ENCODE data around the gene BOLA3.
"Not testable (repeated sequence)": the region's sequence is repeated elsewhere in the genome, so short reads cannot be mapped to it uniquely, and the experiment has no call there.

Gene BOLA3

DNA sequence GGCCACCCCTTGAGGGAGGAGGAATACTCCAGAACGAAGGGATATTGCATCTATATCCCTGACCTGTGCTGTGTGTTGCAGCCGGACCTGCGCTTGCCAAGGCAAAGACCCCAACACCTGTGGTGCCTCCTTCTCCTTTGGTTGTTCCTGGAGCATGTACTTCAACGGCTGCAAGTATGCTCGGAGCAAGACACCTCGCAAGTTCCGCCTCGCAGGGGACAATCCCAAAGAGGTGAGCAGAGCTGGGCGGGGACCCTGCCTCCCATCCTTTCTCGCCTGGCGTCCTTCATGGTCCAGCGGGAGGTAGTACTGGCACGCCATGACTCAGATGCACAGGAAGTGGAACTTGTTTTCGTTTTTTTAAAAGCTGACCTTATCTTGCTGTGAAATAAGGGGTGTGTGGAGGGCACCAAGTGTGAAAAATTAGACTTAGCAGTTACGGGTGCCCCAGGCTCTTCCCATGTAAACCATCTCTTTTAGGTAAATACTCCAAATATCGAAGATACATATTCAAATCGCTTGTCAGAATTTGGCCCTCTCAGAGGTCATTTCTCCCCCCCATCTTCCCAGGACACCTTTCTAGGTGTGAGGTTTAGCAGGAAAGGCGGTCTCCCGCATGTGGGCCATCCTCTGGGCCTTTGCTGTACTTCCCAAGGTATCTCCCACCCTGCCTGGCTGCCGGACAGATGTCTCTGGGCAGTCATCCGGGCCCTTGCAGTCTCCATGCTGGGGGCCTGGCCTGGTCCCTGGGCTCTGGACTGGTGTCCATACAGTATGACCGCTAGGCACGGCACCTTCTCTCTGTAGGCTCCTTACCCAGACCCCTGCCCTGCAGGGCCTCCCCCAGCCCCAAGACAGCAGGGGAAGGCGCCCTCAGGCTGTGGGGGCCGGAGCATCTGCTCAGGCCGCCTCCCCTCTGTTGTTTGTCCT is 57.6 kb downstream of the BOLA3 start:
- DNase-seq (ENCODE audit: insufficient read length, low spot score): no peak
- FAIRE-seq: no peak
- TF ChIP-seq SPI1 (IDR thresholded peaks at IDR 0.05; ENCODE audit: low read depth, low read length) (no peak), POU2F2 (IDR thresholded peaks at IDR 0.05; ENCODE audit: low read depth, low read length) (no peak), POLR2A (IDR thresholded peaks at IDR 0.05; ENCODE audit: low read depth, low read length) (no peak), TAF1 (IDR thresholded peaks at IDR 0.05; ENCODE audit: low read depth, low read length) (no peak), PAX5 (IDR thresholded peaks at IDR 0.05; ENCODE audit: insufficient read depth, low read length, severe bottlenecking) (no peak), POLR2AphosphoS5 (IDR thresholded peaks at IDR 0.05; ENCODE audit: low read depth, low read length) (no peak)

DNA sequence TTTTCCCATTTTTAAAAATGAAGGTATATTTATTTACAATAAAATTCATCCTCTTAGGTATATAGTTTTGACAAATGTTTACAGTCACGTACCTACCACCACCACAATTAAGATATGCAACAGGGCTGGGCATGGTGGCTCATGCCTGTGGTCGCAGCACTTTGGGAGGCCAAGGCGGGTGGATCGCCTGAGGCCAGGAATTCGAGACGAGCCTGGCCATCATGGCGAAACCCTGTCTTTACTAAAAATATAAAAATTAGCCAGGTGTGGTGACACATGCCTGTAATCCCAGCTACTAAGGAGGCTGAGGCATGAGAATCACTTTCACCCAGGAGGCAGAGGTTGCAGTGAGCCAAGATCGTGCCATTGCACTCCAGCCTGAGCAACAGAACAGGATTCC is 59.0 kb downstream of the BOLA3 start:
- DNase-seq (ENCODE audit: insufficient read length, low spot score); FAIRE-seq: not testable (repeated sequence)

DNA sequence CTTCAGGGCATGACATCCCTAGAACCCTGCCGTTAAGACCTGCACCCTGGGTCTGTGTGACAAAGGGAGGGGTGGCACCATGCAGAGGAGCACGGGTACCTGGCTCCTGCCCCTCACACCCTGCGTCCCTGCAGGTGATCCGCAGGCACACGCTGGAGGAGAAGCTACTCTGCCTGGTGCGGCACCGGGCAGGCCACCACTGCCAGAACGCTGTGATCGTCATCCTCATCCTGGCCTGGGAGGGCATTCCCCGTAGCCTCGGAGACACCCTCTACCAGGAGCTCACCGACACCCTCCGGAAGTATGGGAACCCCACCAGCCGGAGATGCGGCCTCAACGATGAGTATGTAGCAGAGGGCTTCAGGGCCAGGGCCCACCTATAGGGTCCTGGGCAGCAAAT is 60.0 kb downstream of the BOLA3 start:
- DNase-seq (ENCODE audit: insufficient read length, low spot score): no peak
- no peak for FAIRE-seq

DNA sequence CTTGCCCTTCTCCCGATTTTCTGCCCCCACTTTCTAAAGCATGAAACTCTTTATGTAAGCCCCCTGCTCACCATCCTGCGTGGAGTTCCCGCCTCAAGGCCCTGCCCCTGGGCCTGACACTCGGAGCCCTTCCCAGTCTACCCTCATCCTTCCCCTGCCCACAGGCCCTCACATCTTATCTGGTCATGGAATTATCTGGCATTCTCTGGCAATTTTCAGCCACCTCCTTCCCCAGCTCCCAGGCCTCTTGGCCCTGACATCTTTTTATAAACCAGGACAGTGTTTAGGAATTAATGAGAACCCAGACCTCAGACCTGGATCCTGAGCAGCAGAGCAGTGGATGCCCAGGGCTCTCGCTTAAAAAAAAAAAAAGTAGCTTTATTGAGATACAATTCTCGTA is 61.7 kb downstream of the BOLA3 start:
- TF ChIP-seq SPI1 (IDR thresholded peaks at IDR 0.05; ENCODE audit: low read depth, low read length) (no peak), POLR2AphosphoS5 (IDR thresholded peaks at IDR 0.05; ENCODE audit: low read depth, low read length) (no peak), POU2F2 (IDR thresholded peaks at IDR 0.05; ENCODE audit: low read depth, low read length) (no peak), TAF1 (IDR thresholded peaks at IDR 0.05; ENCODE audit: low read depth, low read length) (no peak), PAX5 (IDR thresholded peaks at IDR 0.05; ENCODE audit: insufficient read depth, low read length, severe bottlenecking) (no peak), POLR2A (IDR thresholded peaks at IDR 0.05; ENCODE audit: low read depth, low read length) (no peak)
- FAIRE-seq: no peak

More for the DNA sequence above, 60.0 kb downstream of the BOLA3 start:
- no peak for TF ChIP-seq POLR2A (IDR thresholded peaks at IDR 0.05; ENCODE audit: low read depth, low read length)
- TF ChIP-seq SPI1 (IDR thresholded peaks at IDR 0.05; ENCODE audit: low read depth, low read length): no peak
- TF ChIP-seq POU2F2 (IDR thresholded peaks at IDR 0.05; ENCODE audit: low read depth, low read length): no peak
- TF ChIP-seq PAX5 (IDR thresholded peaks at IDR 0.05; ENCODE audit: insufficient read depth, low read length, severe bottlenecking): no peak
- no peak for TF ChIP-seq TAF1 (IDR thresholded peaks at IDR 0.05; ENCODE audit: low read depth, low read length)
- no peak for TF ChIP-seq POLR2AphosphoS5 (IDR thresholded peaks at IDR 0.05; ENCODE audit: low read depth, low read length)

More for the DNA sequence above, 61.7 kb downstream of the BOLA3 start:
- no peak for DNase-seq (ENCODE audit: insufficient read length, low spot score)
